Uterus (tissue), 2 donors: ENCODE results near the gene TBPL2.
"Not testable (repeated sequence)": the region's sequence is repeated elsewhere in the genome, so short reads cannot be mapped to it uniquely, and the experiment has no call there.

Experiments
- CTCF ChIP-seq, 4 experiments: fragments of 200-600 bp in 2 of 4; fragments of 450-650 bp in 2 of 4; sonication (generic) in 2 of 4; IDR thresholded peaks; one replicate each; pipeline ENCODE4 v1.5.1; 2016 to 2019; ENCODE audit warnings: antibody characterized with exemption in 4 of 4, mild to moderate bottlenecking in 2 of 4, moderate library complexity in 1 of 4
- POLR2A ChIP-seq, 2 donors: fragments of 450-650 bp; IDR thresholded peaks; one replicate each; pipeline ENCODE4 v1.6.1; 2016; ENCODE audit warnings: antibody characterized with exemption in 2 of 2, mild to moderate bottlenecking in 1 of 2, moderate library complexity in 1 of 2

- TF ChIP-seq CTCF, POLR2A (IDR thresholded peaks at IDR 0.05): not testable (repeated sequence)
Observed at GRCh38 chr14:55383056-55383466, 57.4 kb downstream of the TBPL2 start.
